GM21619 (cell line): ENCODE results near the gene FIBIN.
"Not testable (repeated sequence)": the region's sequence is repeated elsewhere in the genome, so short reads cannot be mapped to it uniquely, and the experiment has no call there.

Source experiments
- ATAC-seq: cut with Tn5 transposase; IDR thresholded peaks from one replicate; pipeline ENCODE4 v1.9.1; 2021; ENCODE audit not compliant: unreplicated experiment

FIBIN gene

GRCh38 chr11:26993965-26994457, at the start of gene FIBIN:
Gene FIBIN, plus strand, starts transcription at chr11:26994112. Its CDS starts 415 bp downstream, at chr11:26994527.
- ATAC-seq, result no peak

- ATAC-seq, result no peak
Observed at GRCh38 chr11:26944866-26945664, 48.8 kb upstream of the FIBIN start.

GRCh38 chr11:26946257-26946716, 47.6 kb upstream of the FIBIN start:
- ATAC-seq, result no peak

- ATAC-seq, result no peak
Observed at GRCh38 chr11:26947379-26947844, 46.5 kb upstream of the FIBIN start.

DNA sequence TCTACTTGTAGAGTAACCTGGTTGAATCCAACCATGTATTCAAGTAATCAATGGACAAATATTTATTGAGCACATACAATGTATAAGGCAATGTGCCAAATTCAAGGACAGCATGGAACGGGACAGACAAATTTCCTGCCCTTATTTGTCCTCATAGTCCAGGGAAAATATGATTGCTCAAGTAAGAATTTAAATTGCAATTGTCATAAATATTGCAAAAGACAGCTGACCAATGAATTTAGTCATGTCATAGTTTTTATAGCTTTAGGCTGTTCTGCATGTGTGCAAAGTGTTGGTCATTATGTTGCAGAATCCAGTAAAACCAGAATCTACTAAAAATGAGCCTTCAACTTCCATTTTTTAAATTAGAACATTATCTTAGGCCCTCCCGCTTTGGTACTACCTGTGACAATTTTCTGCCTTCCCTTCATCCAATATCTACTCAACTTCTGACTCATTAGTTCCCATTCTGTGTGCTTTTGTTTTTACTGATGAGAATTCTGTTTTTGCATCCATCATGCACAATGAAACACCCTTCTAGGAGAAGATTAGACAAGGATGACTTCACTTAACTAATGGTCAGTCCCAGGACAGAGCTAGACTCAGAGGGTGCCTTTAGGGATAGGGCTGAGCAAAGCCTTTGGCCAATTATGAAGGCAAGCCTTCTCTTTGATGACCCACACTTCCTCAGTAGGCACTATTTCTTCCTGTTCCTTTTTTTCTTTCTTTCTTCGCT, 45.8 kb upstream of the FIBIN start:
- no peak for ATAC-seq

GRCh38 chr11:26948881-26949280, 45.0 kb upstream of the FIBIN start:
- no peak for ATAC-seq

DNA sequence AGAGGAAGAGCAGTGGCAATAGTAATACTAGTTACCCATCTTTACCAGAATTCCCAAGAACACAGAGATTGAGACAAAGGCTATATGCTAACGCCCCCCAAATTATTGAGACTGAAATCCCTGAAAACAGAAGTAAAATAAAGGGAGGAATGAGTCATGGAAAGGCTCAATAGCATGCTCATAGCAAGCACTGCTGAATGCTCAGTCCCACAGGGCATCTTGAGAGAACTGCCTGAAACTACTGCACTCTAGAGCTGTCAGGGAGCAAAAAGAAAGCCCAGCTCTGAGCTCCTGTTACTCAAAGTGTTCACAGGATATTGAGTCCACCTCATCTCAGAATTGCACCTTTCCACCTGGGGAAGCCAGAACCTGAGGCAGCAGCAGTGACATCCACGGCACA, 44.1 kb upstream of the FIBIN start:
- no peak for ATAC-seq

DNA sequence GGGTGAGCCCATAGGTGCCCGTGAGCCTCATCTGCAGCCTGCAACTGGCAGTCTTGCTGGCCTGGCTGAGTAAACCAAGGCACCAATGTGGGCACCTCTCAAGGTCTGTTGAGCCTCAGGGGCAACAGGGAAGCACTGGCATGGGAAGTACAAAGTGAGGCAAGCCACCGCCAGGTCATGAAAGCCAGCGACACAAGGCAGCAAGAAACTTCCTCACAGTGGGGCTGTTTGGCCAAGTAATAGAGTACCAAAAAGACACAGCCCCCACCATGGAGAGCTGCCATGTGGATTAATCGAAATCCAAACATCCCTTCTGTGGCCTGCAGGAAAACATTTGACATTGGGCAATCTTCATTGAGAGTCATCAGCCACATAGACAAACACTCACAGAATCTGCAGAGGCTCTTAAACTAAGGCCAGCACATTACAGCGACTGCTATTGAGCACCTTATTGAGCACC, 43.6 kb upstream of the FIBIN start:
- no peak for ATAC-seq

- no peak for ATAC-seq
Observed at GRCh38 chr11:26951809-26952515, 42.0 kb upstream of the FIBIN start.

GRCh38 chr11:26953770-26954392, 40.0 kb upstream of the FIBIN start:
- ATAC-seq, result no peak

DNA sequence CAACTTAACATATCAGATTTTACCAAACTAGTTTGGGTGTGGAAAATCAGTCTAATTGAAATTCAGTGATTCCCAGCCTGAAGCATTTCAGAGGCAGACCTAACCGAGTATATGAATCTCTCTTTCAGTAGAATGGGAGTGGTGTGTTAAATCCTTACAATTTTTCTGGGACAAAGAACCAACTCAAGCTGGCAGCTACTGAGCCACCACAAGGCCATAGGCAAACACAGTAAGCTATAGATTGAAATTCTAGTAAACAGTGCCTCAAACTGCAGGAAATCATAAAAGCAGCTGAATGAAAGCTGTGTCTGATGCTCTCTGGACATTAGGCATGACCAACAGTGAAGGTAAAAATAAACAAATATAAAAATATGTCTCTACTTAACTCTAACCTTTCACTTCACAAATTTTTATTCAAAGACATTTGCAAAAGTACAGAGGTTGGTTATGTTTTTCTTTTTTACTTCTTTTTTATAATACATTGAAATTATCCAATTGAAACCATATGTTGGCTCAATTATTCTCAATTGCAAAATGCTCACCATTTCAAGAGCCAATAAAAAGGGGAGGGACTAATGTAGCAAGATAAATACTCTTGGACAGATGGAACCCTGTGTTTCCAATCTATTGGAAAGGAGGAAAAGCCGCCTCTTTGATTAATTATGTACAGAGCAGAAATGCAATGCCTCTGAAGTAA, 35.8 kb upstream of the FIBIN start:
- no peak for ATAC-seq

GRCh38 chr11:26958702-26959049, 35.2 kb upstream of the FIBIN start:
- ATAC-seq, result no peak

DNA sequence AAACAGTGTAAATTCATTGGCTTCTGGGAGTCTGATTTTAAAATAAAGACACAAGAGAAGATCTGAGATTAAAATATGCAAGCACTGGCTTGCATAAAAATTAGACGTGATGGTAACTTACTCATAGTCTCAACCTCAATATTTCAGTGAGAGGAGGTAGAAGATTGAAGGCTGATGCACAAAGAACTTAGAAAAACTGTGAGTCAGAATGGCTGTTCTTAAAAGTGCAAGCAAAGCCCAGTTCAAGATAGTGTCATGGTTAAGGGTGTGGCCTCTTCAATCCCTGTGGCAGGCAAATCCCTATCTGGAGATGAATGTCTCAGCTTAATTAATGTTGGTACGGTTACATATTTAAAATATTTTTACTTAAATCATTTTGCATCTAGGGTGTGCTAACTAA, 33.6 kb upstream of the FIBIN start:
- ATAC-seq, result no peak

DNA sequence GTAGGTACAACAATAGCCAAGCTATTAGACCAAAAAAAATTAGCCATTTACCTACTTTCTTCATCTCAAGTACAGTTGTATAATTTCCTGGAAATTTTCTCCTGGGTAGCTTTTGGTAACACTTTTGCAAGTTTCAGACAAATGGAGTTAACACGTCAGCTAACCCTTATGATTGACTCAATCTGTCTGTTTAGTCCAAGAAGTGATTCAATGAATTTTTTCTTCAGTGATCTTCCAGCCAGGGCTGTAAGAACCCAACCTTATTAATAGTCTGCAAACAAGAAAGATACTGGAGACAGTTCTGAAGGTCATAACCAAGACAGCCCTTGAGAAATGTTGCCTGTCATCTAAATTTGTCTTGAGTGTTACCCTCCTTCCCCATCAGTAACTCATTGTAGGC, 30.1 kb upstream of the FIBIN start:
- ATAC-seq, result no peak

DNA sequence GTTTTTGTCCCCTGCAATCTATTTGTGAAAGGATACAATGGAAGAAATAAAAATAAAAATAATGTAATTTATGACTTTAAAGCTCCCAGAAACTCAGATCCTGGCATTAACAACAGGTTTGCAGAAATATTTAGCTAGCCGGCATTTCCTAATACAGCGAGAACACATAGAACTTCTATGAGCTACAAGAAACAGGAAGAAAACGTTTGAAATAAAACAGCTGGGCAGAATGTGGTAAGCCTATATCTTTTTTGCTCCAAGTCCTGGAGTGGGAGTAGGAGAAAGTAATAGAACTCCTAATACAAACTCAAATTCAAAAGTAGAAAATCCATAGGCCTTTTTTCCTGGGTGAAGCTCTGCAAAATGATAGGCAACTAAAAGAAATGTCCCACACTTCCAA, 29.6 kb upstream of the FIBIN start:
- ATAC-seq, result no peak

GRCh38 chr11:26964847-26965485, 28.9 kb upstream of the FIBIN start:
- ATAC-seq, result not testable (repeated sequence)

- no peak for ATAC-seq
Observed at GRCh38 chr11:26971961-26972360, 22.0 kb upstream of the FIBIN start.

DNA sequence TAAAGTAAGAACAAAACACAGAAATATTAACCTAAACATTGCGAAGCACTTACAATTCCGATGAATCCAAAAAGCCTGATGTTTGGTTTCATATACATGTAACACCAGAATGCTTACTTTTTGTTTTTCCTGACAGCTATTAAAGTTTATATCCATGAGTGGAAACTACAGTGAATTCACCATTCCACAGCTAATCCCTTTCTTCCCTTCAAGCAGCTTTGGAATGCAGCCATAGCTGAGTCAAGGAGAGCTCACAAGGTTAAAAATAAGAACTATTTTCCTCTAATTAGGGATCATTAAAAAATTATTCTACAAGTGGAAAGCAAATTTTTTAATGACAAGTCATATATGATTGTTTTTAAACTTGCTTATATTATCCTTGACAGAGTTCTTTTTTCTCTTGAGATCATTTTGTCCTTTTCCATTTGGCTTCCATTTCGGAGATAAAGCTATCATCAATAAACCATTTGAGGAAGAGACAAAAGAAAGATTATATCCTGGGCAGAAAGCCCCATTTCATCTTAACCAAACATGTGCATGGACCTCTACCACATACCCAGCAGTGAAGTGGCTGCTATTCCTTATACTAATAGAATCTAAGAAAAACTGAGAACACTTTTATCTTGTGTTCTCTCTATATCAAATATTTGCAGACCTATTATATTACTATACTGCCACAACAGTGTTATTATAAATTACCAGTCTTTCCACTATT, 19.7 kb upstream of the FIBIN start:
- ATAC-seq, result no peak

DNA sequence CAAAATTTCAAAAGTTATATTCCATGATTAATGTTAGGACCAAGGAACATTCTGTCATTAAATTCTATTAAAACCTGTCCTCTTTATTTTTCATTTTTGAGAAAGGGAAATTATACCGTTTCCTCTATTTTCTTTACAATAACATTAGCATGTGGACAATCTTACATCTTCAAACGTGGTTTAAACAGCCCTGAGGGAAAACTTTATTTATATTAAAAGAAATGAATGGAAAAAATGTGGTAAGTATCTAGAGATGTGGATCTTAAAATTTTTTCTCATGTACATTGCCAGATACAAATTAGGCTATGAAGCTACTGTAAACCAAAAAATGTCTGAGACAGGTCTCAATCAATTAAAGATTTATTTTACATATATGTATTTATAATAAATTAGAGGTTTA, 18.9 kb upstream of the FIBIN start:
- ATAC-seq, result no peak
